Transverse colon (tissue), 4 donors: ENCODE data around the gene MX2. TPM values are rescaled to one million over a fixed set of nuclear protein-coding genes. Genes with fewer than 3 reads are reported as not detected.

Source experiments
- DNase-seq: peaks from one replicate; pipeline ENCODE4 v3.0.0-alpha.2; 2019
- H3K27ac ChIP-seq, 4 donors: fragments of 200-600 bp; sonication (generic); 2 replicates each; pipeline ENCODE4 v1.5.1; 2016 to 2018; ENCODE audit warnings: inconsistent platforms in 4 of 4
- H3K27me3 ChIP-seq: fragments of 200-600 bp; sonication (generic); 2 replicates; pipeline ENCODE4 v1.5.1; 2017; ENCODE audit warnings: inconsistent platforms
- H3K36me3 ChIP-seq, 4 donors: fragments of 200-600 bp; sonication (generic); 2 replicates each; pipeline ENCODE4 v1.5.1; 2017 to 2019; ENCODE audit warnings: inconsistent platforms in 4 of 4
- H3K4me1 ChIP-seq, 4 donors: fragments of 200-600 bp; sonication (generic); 2 replicates each; pipeline ENCODE4 v1.5.1; 2017 to 2020; ENCODE audit warnings: inconsistent platforms in 4 of 4
- H3K4me3 ChIP-seq, 4 donors: fragments of 200-600 bp; sonication (generic); 1 replicate in 1 of 4; 2 replicates in 3 of 4; pipeline versions ENCODE4 v1.5.1 to v1.6.1; 2017 to 2019; ENCODE audit warnings: inconsistent platforms in 4 of 4
- H3K9me3 ChIP-seq, 2 donors: fragments of 200-600 bp; sonication (generic); 2 replicates each; pipeline ENCODE4 v1.5.1; 2017 to 2019; ENCODE audit warnings: inconsistent platforms in 2 of 2
- CTCF ChIP-seq, 5 experiments: fragments of 200-600 bp in 3 of 5; fragments of 450-650 bp in 2 of 5; sonication (generic) in 3 of 5; IDR thresholded peaks; 1 replicate in 2 of 5; 2 replicates in 3 of 5; pipeline ENCODE4 v1.5.1; 2016 to 2017; ENCODE audit warnings: antibody characterized with exemption in 5 of 5, inconsistent platforms in 3 of 5, mild to moderate bottlenecking in 2 of 5, moderate library complexity in 1 of 5
- EP300 ChIP-seq: sonication (generic); formaldehyde crosslinking; IDR thresholded peaks from one replicate; pipeline ENCODE4 v1.6.1; 2017; ENCODE audit warnings: antibody characterized with exemption, low read depth
- POLR2A ChIP-seq: fragments of 450-650 bp; IDR thresholded peaks from one replicate; pipeline ENCODE4 v1.6.1; 2016; ENCODE audit warnings: antibody characterized with exemption, mild to moderate bottlenecking, moderate library complexity
- POLR2AphosphoS5 ChIP-seq, 3 donors: sonication (generic); formaldehyde crosslinking; IDR thresholded peaks; one replicate each; pipeline ENCODE4 v1.6.1; 2016; ENCODE audit warnings: antibody characterized with exemption in 3 of 3
- WGBS, 2 donors: methylation state at CpG; one replicate each; pipeline ENCODE4 v1.1.5; 2018; ENCODE audit warnings: low coverage in 1 of 2; 5-methylcytosine and 5-hydroxymethylcytosine counted together
- in situ Hi-C, 4 donors: fragments of 200-750 bp; cut with MboI; loops; one replicate each; pipeline versions ENCODE4 v1.15.0 to v1.15.1; 2017; ENCODE audit warnings: low sequenced_read_pairs in 3 of 4, low pct_ligation_motif_present in 1 of 4, low pct_unique_long_range_greater_than_20kb in 1 of 4
- intact Hi-C: fragments of 100-400 bp; cut with DNase I; formaldehyde crosslinking; loops from one replicate; pipeline ENCODE4 v1.15.1; 2023; ENCODE audit warnings: low total_unique reads
- total RNA-seq, 4 donors: library from RNA; depleted of rRNA; stranded (reverse); fragments of >200 nt; gene quantifications; one replicate each; pipeline ENCODE4 v1.1.0, GENCODE V29; 2016

Gene MX2
- total RNA-seq, 4 donors from 2014 or later: 3.4 to 16.9 (median 4.1) TPM

- H3K9me3 ChIP-seq: no peaks in the 10 kb centered on the region
- intact Hi-C loops (no loop called here), in situ Hi-C loops (loop anchor here in 2 of 4 donors (25.0 kb wide), 2 partner anchors 166 to 291 kb away; partner anchors contain the start of gene BACE2 (in 1 of the 2))
- TF ChIP-seq EP300 (no peak), POLR2A (no peak), CTCF (IDR thresholded peaks at IDR 0.05) (no peak), POLR2AphosphoS5 (IDR thresholded peaks at IDR 0.05) (no peak)
- peaks cover 0 to 10% (median 4%) of the 10 kb centered on the region in 4 donors for H3K4me1 ChIP-seq
- peaks cover 0 to 20% (median 9%) of the 10 kb centered on the region in 4 donors for H3K36me3 ChIP-seq
- H3K27me3 ChIP-seq: no peaks in the 10 kb centered on the region
- 87 to 100% methylated on average over 3 of the region's 3 CpGs for WGBS, 2 donors
- no peak overlapping the region for H3K4me3 ChIP-seq
- DNase-seq: no peak
- no peak overlapping the region for H3K27ac ChIP-seq
These were observed 91.4 kb downstream of the MX2 start for GRCh38 chr21:41453198-41453597.

GRCh38 chr21:41453761-41454160, 91.9 kb downstream of the MX2 start:
- no peaks in the 10 kb centered on the region for H3K27me3 ChIP-seq
- H3K4me3 ChIP-seq: no peak overlapping the region
- H3K27ac ChIP-seq: no peak overlapping the region
- intact Hi-C loops: no loop called here
- no peak for TF ChIP-seq POLR2AphosphoS5 (IDR thresholded peaks at IDR 0.05)
- no peak for TF ChIP-seq EP300
- DNase-seq: no peak
- WGBS, 2 donors: 58 to 84% methylated on average over 2 to 3 of the region's 3 CpGs
- peaks cover 0 to 22% (median 10%) of the 10 kb centered on the region in 4 donors for H3K36me3 ChIP-seq
- peaks cover 0 to 10% (median 4%) of the 10 kb centered on the region in 4 donors for H3K4me1 ChIP-seq
- H3K9me3 ChIP-seq: no peaks in the 10 kb centered on the region
- in situ Hi-C loops: loop anchor here in 2 of 4 donors (25.0 kb wide), 2 partner anchors 166 to 291 kb away; partner anchors contain the start of gene BACE2 (in 1 of the 2)

DNA sequence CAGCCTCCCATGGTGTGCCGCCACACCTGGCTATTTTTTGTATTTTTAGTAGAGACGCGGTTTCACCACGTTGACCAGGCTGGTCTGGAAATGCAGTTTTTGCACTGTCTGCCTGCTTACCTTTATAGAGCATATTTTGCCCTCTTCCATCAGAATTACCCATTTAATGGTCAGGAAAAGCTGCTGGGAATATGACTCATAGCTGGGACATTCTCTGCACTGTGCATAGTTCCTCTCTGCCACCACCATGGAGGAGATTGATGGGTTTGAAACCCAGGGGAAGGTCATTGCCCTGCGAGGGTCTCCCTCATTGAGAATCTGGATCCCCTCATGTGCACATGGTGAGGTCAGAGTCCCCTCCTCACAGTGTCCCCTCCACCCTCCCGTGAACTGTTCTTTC, 96.3 kb downstream of the MX2 start:
- Histone ChIP-seq H3K4me3 (no peak overlapping the region), H3K4me1 (no peaks in the 10 kb centered on the region), H3K27ac (no peak overlapping the region), H3K36me3 (peaks cover 0 to 18% (median 3%) of the 10 kb centered on the region in 4 donors), H3K27me3 (no peaks in the 10 kb centered on the region), H3K9me3 (no peaks in the 10 kb centered on the region)
- DNase-seq: no peak
- in situ Hi-C loops (loop anchor here in 3 of 4 donors (5.0 to 25.0 kb wide), 3 partner anchors 171 to 296 kb away; partner anchors contain the start of gene BACE2 (in 1 of the 3)), intact Hi-C loops (no loop called here)
- no peak for TF ChIP-seq POLR2AphosphoS5 (IDR thresholded peaks at IDR 0.05)
- TF ChIP-seq POLR2A: no peak
- no peak for TF ChIP-seq EP300
- no peak for TF ChIP-seq CTCF (IDR thresholded peaks at IDR 0.05)
- WGBS, 2 donors: 93% methylated on average over 6 of the region's 6 CpGs; no CpG with 5 or more reads in 1 of the 2 donors

DNA sequence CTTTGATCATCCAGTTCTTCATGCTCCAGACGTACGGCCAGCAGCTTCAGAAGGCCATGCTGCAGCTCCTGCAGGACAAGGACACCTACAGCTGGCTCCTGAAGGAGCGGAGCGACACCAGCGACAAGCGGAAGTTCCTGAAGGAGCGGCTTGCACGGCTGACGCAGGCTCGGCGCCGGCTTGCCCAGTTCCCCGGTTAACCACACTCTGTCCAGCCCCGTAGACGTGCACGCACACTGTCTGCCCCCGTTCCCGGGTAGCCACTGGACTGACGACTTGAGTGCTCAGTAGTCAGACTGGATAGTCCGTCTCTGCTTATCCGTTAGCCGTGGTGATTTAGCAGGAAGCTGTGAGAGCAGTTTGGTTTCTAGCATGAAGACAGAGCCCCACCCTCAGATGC, 96.7 kb downstream of the MX2 start:
- Histone ChIP-seq H3K27me3 (no peaks in the 10 kb centered on the region), H3K4me3 (no peak overlapping the region), H3K4me1 (no peaks in the 10 kb centered on the region), H3K36me3 (peaks cover 0 to 18% (median 3%) of the 10 kb centered on the region in 4 donors), H3K9me3 (no peaks in the 10 kb centered on the region), H3K27ac (no peak overlapping the region)
- in situ Hi-C loops: loop anchor here in 3 of 4 donors (5.0 to 25.0 kb wide), 3 partner anchors 171 to 296 kb away; partner anchors contain the start of gene BACE2 (in 1 of the 3)
- no peak for TF ChIP-seq POLR2AphosphoS5 (IDR thresholded peaks at IDR 0.05)
- TF ChIP-seq EP300: no peak
- no peak for TF ChIP-seq POLR2A
- TF ChIP-seq CTCF (IDR thresholded peaks at IDR 0.05): no peak
- intact Hi-C loops: no loop called here
- no peak for DNase-seq
- WGBS, 2 donors: 93% methylated on average over 22 of the region's 22 CpGs; no CpG with 5 or more reads in 1 of the 2 donors

Other genes with a start within 250 kb of the MX2 start
- 10 to 100 TPM; 28.4 to 52.5 (median 43.9) TPM for gene BACE2, start 193.9 kb upstream of the MX2 start, total RNA-seq
- 1 to 10 TPM in 2 of 4 donors, not detected in 2; 2.4 to 5.7 TPM for gene FAM3B, start 45.2 kb upstream of the MX2 start, total RNA-seq
- 10 to 100 TPM; 27.3 to 82.2 (median 61.9) TPM for gene MX1, start 64.2 kb downstream of the MX2 start, total RNA-seq
- 100 to 1,000 TPM in 3 of 4 donors, 10 to 100 TPM in 1; 65.3 to 557 (median 485) TPM for gene TMPRSS2, start 146.1 kb downstream of the MX2 start, total RNA-seq